Left renal cortex interstitium (tissue), 4 donors: ENCODE measurements around the gene MTA3. TPM values are rescaled to one million over a fixed set of nuclear protein-coding genes. Genes with fewer than 3 reads are reported as not detected.
A peak's percentile ranks its signal among the peaks of the same experiment; 100 is the strongest.

Experiments
- DNase-seq, 4 donors: peaks; one replicate each; pipeline ENCODE4 v3.0.0-alpha.2; 2013; ENCODE audit warnings: low read depth in 4 of 4, low spot score in 2 of 4, missing footprints in 1 of 4
- polyA plus RNA-seq, 4 donors: library from polyadenylated mRNA; unstranded; fragments of 120-200 nt; gene quantifications; one replicate each; pipeline ENCODE4 v1.2.1, GENCODE V29; 2013; ENCODE audit not compliant: insufficient read length in 4 of 4

Gene MTA3
- polyA plus RNA-seq, 4 donors, result 60.8 to 83.8 (median 67.7) TPM

GRCh38 chr2:42653039-42653438 lies 84.6 kb downstream of the MTA3 start:
- no peak for DNase-seq

- no peak for DNase-seq
Measured at GRCh38 chr2:42653908-42654445, 85.5 kb downstream of the MTA3 start.

- no peak for DNase-seq
Measured at GRCh38 chr2:42658306-42658705, 89.9 kb downstream of the MTA3 start.

- DNase-seq, result no peak
Measured at GRCh38 chr2:42659609-42660008, 91.2 kb downstream of the MTA3 start.

- DNase-seq, result peak; percentile 39 to 74 (median 58)
Measured at GRCh38 chr2:42663106-42663780, 94.8 kb downstream of the MTA3 start.

GRCh38 chr2:42663828-42664227 lies 95.4 kb downstream of the MTA3 start:
- DNase-seq, result no peak

- no peak for DNase-seq
Measured at GRCh38 chr2:42673989-42674579, 105.7 kb downstream of the MTA3 start.

GRCh38 chr2:42675815-42676214 lies 107.4 kb downstream of the MTA3 start:
- DNase-seq, result no peak

GRCh38 chr2:42685303-42685702 lies 116.9 kb downstream of the MTA3 start:
- DNase-seq, result no peak

- DNase-seq, result no peak
Measured at GRCh38 chr2:42693013-42693615, 124.7 kb downstream of the MTA3 start.

GRCh38 chr2:42693688-42694479 lies 125.5 kb downstream of the MTA3 start:
- no peak for DNase-seq

GRCh38 chr2:42696987-42697386 lies 128.6 kb downstream of the MTA3 start:
- DNase-seq, result no peak

- no peak for DNase-seq
Measured at GRCh38 chr2:42698940-42699339, 130.5 kb downstream of the MTA3 start.

- no peak for DNase-seq
Measured at GRCh38 chr2:42706836-42707235, 138.4 kb downstream of the MTA3 start.

- no peak for DNase-seq
Measured at GRCh38 chr2:42708179-42708578, 139.7 kb downstream of the MTA3 start.

- no peak for DNase-seq
Measured at GRCh38 chr2:42711896-42712295, 143.5 kb downstream of the MTA3 start.

GRCh38 chr2:42712934-42713333 lies 144.5 kb downstream of the MTA3 start:
- no peak for DNase-seq

- no peak for DNase-seq
Measured at GRCh38 chr2:42713920-42714319, 145.5 kb downstream of the MTA3 start.

GRCh38 chr2:42714686-42715085 lies 146.3 kb downstream of the MTA3 start:
- no peak for DNase-seq

GRCh38 chr2:42721898-42722297 lies 153.5 kb downstream of the MTA3 start:
- DNase-seq, result no peak
